Measurements from ENCODE around the gene POLR2E. TPM values are rescaled to one million over a fixed set of nuclear protein-coding genes. Genes with fewer than 3 reads are reported as not detected.
A peak's percentile ranks its signal among the peaks of the same experiment; 100 is the strongest.

POLR2E gene
- total RNA-seq, 1 donor from 2014 or later: 72.1 TPM

- intact Hi-C loops (cut with DNase I): loop anchor here (2.0 kb wide), 1 partner anchor 15 kb away; the partner anchor contains the start of gene CNN2
- no peaks in the 10 kb centered on the region for H3K9me3 ChIP-seq
- no peak for DNase-seq (ENCODE audit: low spot score in 2 of 2)
Measured at GRCh38 chr19:1041835-1042685, 53.1 kb downstream of the POLR2E start.

GRCh38 chr19:1041272-1041834, 53.8 kb downstream of the POLR2E start:
- peaks cover 15 to 18% of the 10 kb centered on the region in 2 donors for H3K36me3 ChIP-seq
- DNase-seq (ENCODE audit: low spot score in 2 of 2): no peak
- intact Hi-C loops (cut with DNase I): loop anchor here (2.0 kb wide), 1 partner anchor 15 kb away; the partner anchor contains the start of gene CNN2
- no peaks in the 10 kb centered on the region for H3K27me3 ChIP-seq
- no peaks in the 10 kb centered on the region for H3K9me3 ChIP-seq
- no peak for TF ChIP-seq CTCF (IDR thresholded peaks at IDR 0.05)
- peak overlapping the region; percentile 54 to 64 for H3K4me3 ChIP-seq
- no peak overlapping the region for H3K27ac ChIP-seq
- peaks cover 11 to 17% of the 10 kb centered on the region in 2 donors for H3K4me1 ChIP-seq

More at GRCh38 chr19:1041835-1042685, 53.1 kb downstream of the POLR2E start:
- peaks cover 11 to 17% of the 10 kb centered on the region in 2 donors for H3K4me1 ChIP-seq
- no peak overlapping the region for H3K4me3 ChIP-seq
- H3K27me3 ChIP-seq: no peaks in the 10 kb centered on the region
- no peak for TF ChIP-seq CTCF (IDR thresholded peaks at IDR 0.05)
- peaks cover 8 to 11% of the 10 kb centered on the region in 2 donors for H3K36me3 ChIP-seq
- H3K27ac ChIP-seq: no peak overlapping the region

GRCh38 chr19:1040476-1041271, 54.5 kb downstream of the POLR2E start:
- peak overlapping the region; percentile 54 to 64 for H3K4me3 ChIP-seq
- H3K4me1 ChIP-seq: peaks cover 11 to 17% of the 10 kb centered on the region in 2 donors
- H3K27me3 ChIP-seq: no peaks in the 10 kb centered on the region
- DNase-seq (ENCODE audit: low spot score in 2 of 2): peak; percentile 64 to 91
- H3K9me3 ChIP-seq: no peaks in the 10 kb centered on the region
- H3K36me3 ChIP-seq: peaks cover 22 to 25% of the 10 kb centered on the region in 2 donors
- TF ChIP-seq CTCF (IDR thresholded peaks at IDR 0.05): no peak
- no peak overlapping the region for H3K27ac ChIP-seq
- intact Hi-C loops (cut with DNase I): loop anchor here (1.0 to 2.0 kb wide), 2 partner anchors 14 to 55 kb away; partner anchors contain the start of genes CNN2 and POLR2E

GRCh38 chr19:1039646-1040475, 55.3 kb downstream of the POLR2E start, which contains the start of gene ABCA7:
ABCA7 (plus strand) TSS chr19:1040107; CDS start chr19:1041362, 1,255 bp downstream.
- intact Hi-C loops (cut with DNase I): loop anchor here (1.0 to 2.0 kb wide), 2 partner anchors 13 to 55 kb away; partner anchors contain the start of genes CNN2 and POLR2E
- peak; percentile 89 to 98 for DNase-seq (ENCODE audit: low spot score in 2 of 2)
- H3K27ac ChIP-seq: peak within 1 kb of the TSS in 1 of 2 donors; percentile 49

More at GRCh38 chr19:1039646-1040475, 55.3 kb downstream of the POLR2E start, which contains the start of gene ABCA7:
- peaks cover 11 to 17% of the 10 kb centered on the region in 2 donors for H3K4me1 ChIP-seq
- H3K4me3 ChIP-seq: peak within 1 kb of the TSS; percentile 54 to 64
- peaks cover 29 to 31% of the 10 kb centered on the region in 2 donors for H3K36me3 ChIP-seq
- H3K27me3 ChIP-seq: no peaks in the 10 kb centered on the region
- no peak for TF ChIP-seq CTCF (IDR thresholded peaks at IDR 0.05)
- no peaks in the 10 kb centered on the region for H3K9me3 ChIP-seq

All from ascending aorta (tissue), 2 donors.